NT2/D1 (cell line): ENCODE data around the gene FRY.

Source experiments
- SUZ12 ChIP-seq: IDR thresholded peaks from 2 replicates; pipeline ENCODE4 v1.6.1; 2011; ENCODE audit not compliant: insufficient read length, insufficient read depth; ENCODE audit errors: extremely low read depth
- YY1 ChIP-seq: IDR thresholded peaks from 2 replicates; pipeline ENCODE4 v1.6.1; 2011; ENCODE audit not compliant: insufficient read length, insufficient read depth
- ZNF274 ChIP-seq: IDR thresholded peaks from 2 replicates; pipeline ENCODE4 v1.6.1; 2011; ENCODE audit warnings: mild to moderate bottlenecking, low read depth, low read length

GRCh38 chr13:32001154-32001768 is 30.3 kb upstream of the FRY start:
- TF ChIP-seq YY1 = no peak
- no peak for TF ChIP-seq SUZ12
- TF ChIP-seq ZNF274 = no peak
